8988T (cell line): ENCODE results near the gene AANAT.
A peak's percentile ranks its signal among the peaks of the same experiment; 100 is the strongest.

Experiments used
- DNase-seq: peaks from one replicate; pipeline ENCODE4 v3.0.0; 2011

Gene AANAT

GRCh38 chr17:76469076-76469990, 1.9 kb downstream of the AANAT start:
- no peak for DNase-seq

DNA sequence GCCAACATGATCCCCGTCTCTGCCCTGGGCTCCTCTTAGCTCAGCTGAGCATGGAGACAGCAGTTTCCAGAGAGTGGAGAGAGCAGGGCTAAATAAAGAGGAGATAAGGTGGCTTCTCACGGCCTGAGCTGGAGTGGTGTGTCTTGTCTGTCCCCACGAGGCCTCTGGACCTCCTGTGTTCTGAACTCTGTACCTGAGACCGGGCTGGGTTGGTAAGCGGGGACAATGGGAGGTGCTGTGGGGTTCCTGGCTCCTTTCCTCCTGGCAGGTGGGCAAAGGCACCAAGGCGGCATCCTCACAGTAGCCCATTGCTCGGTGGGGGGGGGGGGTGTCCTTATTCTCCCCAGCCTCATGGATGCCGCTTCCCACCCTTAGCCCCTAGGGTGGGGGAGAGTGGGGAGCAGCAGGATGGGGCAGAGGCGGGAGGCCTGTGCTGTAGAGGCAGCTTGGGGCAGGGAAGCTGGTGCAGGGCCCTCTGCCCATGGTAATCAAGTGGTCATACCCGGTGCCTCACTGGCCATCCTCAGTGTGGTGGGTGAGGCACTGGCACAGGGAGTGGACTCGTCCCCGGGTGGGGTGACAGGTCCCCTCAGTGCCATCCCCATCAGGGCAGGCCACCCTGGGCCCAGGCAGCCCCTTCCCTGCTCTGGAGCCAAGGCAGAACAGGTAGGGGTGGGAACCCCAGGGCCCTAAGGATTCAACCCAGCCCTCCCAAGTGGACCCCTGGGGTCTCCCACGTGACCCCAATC, 2.8 kb downstream of the AANAT start:
- DNase-seq = no peak

GRCh38 chr17:76471498-76472257, 4.3 kb downstream of the AANAT start:
- no peak for DNase-seq

DNA sequence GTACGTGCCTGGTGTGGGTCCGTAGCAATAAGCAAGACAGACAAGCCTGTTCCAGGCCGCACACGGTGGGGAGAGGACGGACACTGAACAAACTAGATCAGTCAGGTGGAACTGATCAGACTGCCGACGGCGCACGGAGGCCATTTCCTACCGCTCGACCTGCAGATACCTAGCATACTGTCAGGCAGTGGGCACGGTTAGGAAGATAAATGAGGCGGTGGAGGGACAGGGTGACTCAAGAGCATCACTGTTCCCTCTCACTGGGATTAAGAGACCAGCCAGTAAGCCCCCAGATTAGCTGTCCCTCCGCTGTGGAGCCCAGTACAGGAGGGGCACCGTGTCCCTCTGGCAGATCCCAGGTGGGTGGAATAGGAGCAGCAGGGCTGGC, 4.8 kb downstream of the AANAT start:
- DNase-seq = no peak

GRCh38 chr17:76472726-76473125, 5.3 kb downstream of the AANAT start:
- DNase-seq = no peak

DNA sequence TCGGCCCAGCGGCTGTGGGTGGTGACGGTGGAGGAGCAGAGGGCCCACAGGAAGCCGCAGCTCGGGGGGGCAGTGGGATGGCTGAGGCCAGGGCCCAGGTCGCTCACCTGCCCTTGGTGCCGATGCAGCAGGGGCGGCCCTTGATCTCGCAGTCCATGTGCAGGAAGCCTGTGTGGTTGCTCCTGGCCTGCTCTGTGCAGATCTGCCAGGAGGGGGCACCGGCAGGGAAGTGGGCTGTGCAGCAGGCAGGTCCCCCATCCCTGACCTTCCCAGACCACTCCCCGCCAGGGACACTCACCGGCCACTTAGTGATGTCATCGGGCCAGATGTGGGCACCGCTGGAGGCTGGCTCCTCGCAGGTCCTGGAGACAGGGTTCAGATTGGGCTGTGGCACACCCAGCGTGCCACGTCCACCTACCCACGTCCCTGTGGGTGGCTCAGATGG, 6.2 kb downstream of the AANAT start:
- peak; percentile 50 for DNase-seq

DNA sequence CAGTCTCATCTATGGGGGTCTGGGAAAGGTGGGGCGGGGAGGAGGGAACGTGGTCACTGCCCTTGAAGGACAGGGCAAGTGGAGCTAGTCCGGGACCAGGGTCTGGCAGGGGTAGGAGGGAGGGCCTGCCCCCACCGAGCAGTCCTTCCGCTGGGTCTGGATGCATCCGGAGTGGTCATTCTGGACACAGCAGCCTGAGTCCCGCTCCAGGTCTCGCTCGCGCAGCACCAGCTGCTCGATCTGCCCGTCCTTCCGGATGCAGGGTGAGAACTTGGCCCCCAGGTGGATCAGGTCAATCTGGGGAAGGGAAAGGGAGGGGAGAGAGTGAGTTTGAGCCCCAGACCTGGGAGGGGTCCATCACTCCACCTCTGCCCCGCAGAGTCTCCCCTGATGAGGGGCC, 6.8 kb downstream of the AANAT start:
- DNase-seq = no peak

- DNase-seq = no peak
These were observed 7.5 kb downstream of the AANAT start for GRCh38 chr17:76474894-76475293.

DNA sequence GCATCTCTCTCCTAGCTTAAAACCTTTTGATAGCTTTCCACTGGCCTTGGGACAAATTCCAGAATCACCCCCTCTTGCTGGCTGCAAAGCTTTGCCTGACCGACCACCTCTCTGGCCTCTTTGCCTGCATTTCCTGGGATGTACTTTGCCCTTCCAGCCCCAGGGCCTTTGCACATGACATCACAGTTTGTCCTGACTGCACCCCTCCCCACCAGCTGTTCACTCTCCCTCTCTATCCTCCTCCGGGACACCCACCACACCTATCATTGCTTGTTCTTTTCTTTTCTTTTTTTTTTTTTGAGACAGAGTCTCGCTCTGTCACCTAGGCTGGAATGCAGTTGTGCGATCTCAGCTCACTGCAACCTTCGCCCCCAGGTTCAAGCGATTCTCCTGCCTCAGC, 7.9 kb downstream of the AANAT start:
- no peak for DNase-seq

- no peak for DNase-seq
These were observed 9.3 kb downstream of the AANAT start for GRCh38 chr17:76476736-76477135.

DNA sequence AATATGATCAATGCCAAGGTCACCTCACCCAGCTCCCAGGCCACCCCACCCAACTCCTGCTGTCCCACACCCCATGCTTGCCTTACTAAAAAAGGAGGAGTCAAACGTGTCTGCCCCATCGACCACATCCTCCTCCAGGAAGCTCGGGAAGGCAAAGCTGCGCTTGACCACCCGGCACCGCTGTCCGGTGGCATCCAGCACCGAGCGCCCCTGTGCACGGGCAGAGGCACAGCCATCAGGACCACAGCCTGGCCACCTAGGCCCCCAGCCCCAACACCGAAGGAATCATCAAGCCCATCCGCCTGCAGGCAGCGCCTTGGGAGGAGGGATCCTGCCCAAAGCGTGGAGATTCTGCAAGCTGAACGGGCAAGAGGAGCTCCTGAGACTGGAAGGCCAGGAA, 10.2 kb downstream of the AANAT start:
- no peak for DNase-seq

GRCh38 chr17:76478097-76478496, 10.7 kb downstream of the AANAT start:
- DNase-seq = no peak

DNA sequence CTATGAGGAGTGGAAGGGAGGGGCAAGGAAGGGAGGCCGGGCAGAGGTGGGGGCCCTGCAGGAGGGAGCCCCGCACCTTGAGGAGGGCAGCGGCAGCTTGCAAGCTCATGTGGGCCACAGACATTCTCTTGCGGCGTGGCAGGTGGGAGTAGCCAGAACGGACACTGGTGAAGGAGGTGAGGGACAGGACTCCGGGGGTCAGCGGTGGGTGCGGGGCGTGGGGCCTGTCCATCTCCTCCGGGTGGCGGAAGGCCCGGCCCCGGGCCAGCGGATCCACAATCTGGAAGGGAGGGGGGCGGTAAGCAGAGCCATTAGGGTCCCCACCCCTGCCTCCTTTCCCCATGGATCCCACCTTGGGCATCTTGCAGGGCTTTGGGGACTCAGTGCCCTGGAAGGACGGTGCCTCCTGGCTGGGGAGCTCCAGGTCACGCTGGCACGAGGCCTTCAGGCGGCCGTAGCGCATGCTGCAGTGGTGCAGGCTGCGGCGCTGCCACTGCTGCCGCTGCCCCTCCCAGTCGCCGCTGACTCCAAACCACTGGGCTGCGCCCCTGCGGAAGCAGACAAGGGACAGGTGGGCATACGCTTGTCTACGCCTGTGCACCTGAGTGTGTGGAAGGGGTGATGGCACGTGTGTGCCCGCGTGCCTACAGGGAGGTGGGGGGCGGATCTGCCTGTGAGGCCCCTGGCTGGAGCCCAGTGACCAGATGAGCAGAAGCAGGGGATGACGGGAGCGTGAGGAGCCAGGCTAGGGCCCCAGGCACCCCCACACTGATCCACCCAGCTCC, 11.5 kb downstream of the AANAT start:
- no peak for DNase-seq

GRCh38 chr17:76479515-76480060, 12.2 kb downstream of the AANAT start:
- DNase-seq = no peak

DNA sequence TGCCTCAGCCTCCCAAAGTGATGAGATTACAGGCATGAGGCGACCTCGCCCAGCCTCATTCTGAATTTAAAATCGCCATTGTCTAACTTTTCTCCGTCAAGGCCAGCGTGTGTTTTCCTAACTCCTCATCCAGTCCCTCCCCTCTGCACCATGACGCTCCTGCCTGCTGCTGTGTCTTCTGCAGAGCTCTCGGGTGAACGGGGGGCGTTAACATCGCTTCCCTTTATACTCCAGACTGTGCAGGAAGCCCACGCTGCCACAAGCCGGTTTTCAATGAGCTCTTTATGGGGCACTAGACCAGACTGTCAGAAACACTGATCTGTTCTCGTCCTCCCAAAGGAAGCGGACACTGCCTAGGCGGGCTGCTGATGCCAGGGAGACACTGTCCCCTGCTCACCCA, 13.2 kb downstream of the AANAT start:
- DNase-seq = no peak

GRCh38 chr17:76481071-76481655, 13.8 kb downstream of the AANAT start:
- no peak for DNase-seq

- DNase-seq = no peak
These were observed 16.9 kb downstream of the AANAT start for GRCh38 chr17:76484228-76484725.

DNA sequence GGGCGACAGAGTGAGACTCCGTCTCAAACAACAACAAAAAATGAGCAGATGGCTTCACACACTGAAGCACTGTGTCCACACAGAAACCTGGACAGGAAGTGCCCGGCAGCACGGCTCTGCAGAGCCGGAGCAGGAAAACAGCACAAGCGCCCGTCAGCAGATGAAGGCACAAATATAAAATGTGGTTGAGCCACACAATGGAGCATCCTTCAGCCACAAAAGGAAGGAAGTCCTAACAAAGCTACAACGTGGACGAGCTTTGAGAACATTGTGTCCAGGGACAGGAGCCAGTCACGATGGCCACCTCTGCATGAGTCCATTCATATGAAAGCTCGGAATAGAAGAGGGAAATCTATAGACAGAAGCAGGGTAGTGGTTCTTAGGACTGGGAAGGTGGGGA, 18.2 kb downstream of the AANAT start:
- no peak for DNase-seq

DNA sequence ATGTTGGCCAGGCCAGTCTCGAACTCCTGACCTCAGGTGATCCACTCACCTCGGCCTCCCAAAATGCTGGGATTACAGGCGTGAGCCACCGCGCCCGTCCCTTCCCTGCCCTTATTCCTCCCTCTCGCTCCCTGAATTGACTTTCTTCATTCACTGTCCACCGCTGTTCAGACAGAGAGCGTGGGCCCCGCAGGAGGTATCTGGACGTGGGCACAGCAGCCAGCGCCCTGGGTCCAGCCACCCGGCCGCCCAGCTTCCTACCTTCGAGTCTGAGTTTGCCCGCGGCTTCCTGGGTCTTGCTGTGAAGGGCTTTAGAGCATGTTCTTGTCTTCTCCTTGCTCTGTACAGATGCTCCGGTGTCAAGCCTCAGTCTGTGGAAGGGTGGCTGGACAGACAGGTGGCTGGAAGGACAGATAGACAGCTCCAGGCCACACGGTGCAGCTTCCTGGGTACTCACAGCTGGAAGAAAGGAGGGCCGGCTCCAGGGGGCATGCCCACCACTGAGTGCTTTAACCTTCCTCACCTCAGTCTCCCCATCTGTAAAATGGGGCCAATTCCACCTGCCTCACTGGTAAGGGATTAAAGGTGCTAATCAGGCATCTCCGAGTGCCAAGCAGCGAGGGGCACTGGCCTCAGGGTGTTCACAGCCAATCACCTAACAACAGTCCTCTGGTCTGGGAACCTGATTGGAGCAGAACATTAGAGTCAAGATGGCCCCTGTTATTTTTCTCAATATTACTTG, 20.2 kb downstream of the AANAT start:
- no peak for DNase-seq

DNA sequence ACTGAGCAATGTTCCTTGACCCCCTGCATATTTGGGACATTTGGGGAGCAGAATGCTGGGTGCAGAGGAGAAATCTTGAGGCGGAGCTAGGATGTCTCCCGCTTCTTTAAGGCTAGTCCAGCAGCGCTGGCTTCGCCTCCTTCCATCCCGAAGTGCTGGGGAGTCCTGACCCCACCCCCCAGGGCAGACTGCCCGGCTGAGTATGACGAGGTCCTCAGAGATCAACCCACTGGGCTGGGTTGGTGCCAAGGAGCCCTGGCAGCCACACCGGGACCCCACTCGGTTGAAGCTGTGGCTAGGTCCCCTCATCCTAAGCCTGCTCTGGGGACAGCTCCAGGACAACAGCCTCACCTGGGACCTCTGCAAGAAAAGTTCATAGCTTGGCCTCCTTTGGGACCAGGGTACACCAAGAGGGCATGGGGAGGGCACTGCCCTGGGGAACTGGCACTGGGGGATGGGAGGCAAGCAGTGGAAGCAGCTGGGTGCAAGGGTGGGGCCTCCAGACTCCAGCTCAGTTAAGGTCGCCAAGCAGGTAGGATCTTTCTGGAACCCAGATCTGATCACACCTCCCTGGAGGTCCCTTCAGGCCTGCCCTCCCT, 22.8 kb downstream of the AANAT start:
- no peak for DNase-seq
